ENCODE results near the gene ASCC1. TPM values are rescaled to one million over a fixed set of nuclear protein-coding genes. Genes with fewer than 3 reads are reported as not detected.

Gene ASCC1
- total RNA-seq, 1 donor from 2014 or later: 33.9 TPM

DNA sequence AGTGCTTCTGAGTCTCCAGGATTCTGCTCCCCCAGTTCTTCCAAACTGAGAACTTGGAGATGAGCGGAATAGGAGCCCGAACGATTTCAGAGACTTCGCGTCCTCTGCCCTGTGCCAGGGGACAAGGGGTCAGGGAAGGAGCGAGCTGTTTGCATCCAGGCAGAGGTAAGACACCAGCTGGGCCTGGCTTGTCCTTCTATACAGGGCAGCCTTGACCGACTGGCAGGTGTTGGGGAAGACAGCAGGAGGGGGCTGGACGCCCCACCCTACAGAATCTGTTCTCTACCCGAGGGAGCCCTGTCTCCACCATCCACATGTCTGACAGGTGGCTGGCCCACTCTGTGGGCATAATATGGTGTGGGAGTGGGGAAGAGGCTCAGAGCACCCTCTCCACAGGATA lies 134.9 kb downstream of the ASCC1 start:
- TF ChIP-seq EZH2 (IDR thresholded peaks at IDR 0.05; ENCODE audit: insufficient read depth, low read length): no peak
- TF ChIP-seq, protein P1, sequence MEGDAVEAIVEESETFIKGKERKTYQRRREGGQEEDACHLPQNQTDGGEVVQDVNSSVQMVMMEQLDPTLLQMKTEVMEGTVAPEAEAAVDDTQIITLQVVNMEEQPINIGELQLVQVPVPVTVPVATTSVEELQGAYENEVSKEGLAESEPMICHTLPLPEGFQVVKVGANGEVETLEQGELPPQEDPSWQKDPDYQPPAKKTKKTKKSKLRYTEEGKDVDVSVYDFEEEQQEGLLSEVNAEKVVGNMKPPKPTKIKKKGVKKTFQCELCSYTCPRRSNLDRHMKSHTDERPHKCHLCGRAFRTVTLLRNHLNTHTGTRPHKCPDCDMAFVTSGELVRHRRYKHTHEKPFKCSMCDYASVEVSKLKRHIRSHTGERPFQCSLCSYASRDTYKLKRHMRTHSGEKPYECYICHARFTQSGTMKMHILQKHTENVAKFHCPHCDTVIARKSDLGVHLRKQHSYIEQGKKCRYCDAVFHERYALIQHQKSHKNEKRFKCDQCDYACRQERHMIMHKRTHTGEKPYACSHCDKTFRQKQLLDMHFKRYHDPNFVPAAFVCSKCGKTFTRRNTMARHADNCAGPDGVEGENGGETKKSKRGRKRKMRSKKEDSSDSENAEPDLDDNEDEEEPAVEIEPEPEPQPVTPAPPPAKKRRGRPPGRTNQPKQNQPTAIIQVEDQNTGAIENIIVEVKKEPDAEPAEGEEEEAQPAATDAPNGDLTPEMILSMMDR (IDR thresholded peaks at IDR 0.05; ENCODE audit: insufficient read depth, low read depth, low read length): no peak
- H3K27ac Mint-ChIP-seq (ENCODE audit: unreplicated experiment): no peak overlapping the region
- Histone ChIP-seq H3K4me2 (ENCODE audit: low read length) (no peak overlapping the region), H2AFZ (ENCODE audit: low read depth, low read length) (no peak overlapping the region), H3K79me2 (ENCODE audit: insufficient read depth, low read length) (no peaks in the 10 kb centered on the region), H3K4me3 (ENCODE audit: insufficient read depth, low read depth, low read length) (no peak overlapping the region), H3K4me1 (ENCODE audit: insufficient read depth, low read length) (no peaks in the 10 kb centered on the region), H4K20me1 (ENCODE audit: insufficient read depth, low read length) (peaks cover 4% of the 10 kb centered on the region), H3K27me3 (ENCODE audit: insufficient read depth, low read length) (peaks cover 25% of the 10 kb centered on the region), H3K9ac (ENCODE audit: low read length) (no peak overlapping the region), H3K9me3 (ENCODE audit: insufficient read depth, low read depth, low read length) (no peaks in the 10 kb centered on the region), H3K27ac (ENCODE audit: low read depth, low read length) (no peak overlapping the region), H3K36me3 (ENCODE audit: insufficient read depth, low read length) (no peaks in the 10 kb centered on the region)
- H3K4me1 Mint-ChIP-seq (ENCODE audit: low read depth, unreplicated experiment): peaks cover 3% of the 10 kb centered on the region
- peaks cover 4% of the 10 kb centered on the region for H3K9me3 Mint-ChIP-seq (ENCODE audit: unreplicated experiment)
- H3K4me3 Mint-ChIP-seq (ENCODE audit: unreplicated experiment): no peak overlapping the region
- FAIRE-seq: no peak
- H3K36me3 Mint-ChIP-seq (ENCODE audit: low read depth, unreplicated experiment): peaks cover 2% of the 10 kb centered on the region
- peaks cover 43% of the 10 kb centered on the region for H3K27me3 Mint-ChIP-seq (ENCODE audit: low read depth, unreplicated experiment)
- no peak for DNase-seq (ENCODE audit: low read depth)

DNA sequence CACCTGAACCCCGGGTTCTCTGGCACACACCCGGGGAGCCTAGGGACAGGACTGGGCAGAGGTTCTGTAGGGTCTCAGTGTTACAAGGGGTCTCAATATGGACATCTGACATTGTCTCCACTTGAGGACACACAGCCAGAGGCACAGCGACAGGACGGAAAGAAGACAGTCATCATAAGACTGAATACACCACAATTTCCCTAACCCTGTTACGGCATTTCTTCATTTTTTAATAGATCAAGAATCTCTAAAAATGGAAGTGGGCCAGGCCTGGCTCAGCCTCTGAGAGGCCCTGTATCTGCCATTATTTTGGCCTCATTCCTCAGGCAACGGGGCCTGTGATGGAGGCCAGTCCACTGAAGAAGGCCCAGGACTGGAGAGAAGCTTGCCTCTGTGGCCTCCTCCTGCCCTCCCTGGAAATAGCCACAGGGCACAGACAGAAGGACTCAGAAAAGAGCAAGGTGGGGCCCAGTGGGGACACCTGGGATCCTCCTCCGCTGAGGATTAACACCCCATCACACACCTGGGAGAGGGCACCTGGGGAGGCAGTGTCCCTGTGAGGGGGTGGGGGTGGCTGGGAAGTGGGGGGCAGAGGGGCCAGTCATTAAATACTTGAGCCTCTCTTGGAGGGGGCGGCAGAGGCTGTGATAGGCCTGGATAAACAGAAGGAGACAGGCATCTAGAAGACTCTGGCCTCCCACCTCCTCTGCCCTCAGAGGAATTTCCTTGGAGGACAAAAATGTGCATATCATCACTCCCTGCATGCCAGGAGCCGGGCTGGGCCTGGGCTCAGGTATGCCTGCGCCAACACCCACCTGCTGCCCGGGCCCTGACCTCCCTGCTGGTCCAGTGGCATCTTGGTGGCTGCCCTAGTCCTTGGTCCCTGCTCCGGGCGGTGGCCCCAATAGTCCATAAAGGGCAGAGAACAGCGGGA lies 135.8 kb downstream of the ASCC1 start:
- H3K27me3 ChIP-seq (ENCODE audit: insufficient read depth, low read length): peaks cover 16% of the 10 kb centered on the region
- H3K4me1 ChIP-seq (ENCODE audit: insufficient read depth, low read length): no peaks in the 10 kb centered on the region
- no peaks in the 10 kb centered on the region for H4K20me1 ChIP-seq (ENCODE audit: insufficient read depth, low read length)
- no peaks in the 10 kb centered on the region for H3K9me3 ChIP-seq (ENCODE audit: insufficient read depth, low read depth, low read length)
- Mint-ChIP-seq H3K4me3 (ENCODE audit: unreplicated experiment) (no peak overlapping the region), H3K36me3 (ENCODE audit: low read depth, unreplicated experiment) (peaks cover 2% of the 10 kb centered on the region), H3K27me3 (ENCODE audit: low read depth, unreplicated experiment) (peaks cover 38% of the 10 kb centered on the region), H3K9me3 (ENCODE audit: unreplicated experiment) (peaks cover 4% of the 10 kb centered on the region), H3K4me1 (ENCODE audit: low read depth, unreplicated experiment) (no peaks in the 10 kb centered on the region), H3K27ac (ENCODE audit: unreplicated experiment) (no peak overlapping the region)
- H3K36me3 ChIP-seq (ENCODE audit: insufficient read depth, low read length): no peaks in the 10 kb centered on the region
- no peak overlapping the region for H3K4me2 ChIP-seq (ENCODE audit: low read length)
- H3K9ac ChIP-seq (ENCODE audit: low read length): no peak overlapping the region
- H3K79me2 ChIP-seq (ENCODE audit: insufficient read depth, low read length): no peaks in the 10 kb centered on the region
- no peak for DNase-seq (ENCODE audit: low read depth)
- no peak overlapping the region for H2AFZ ChIP-seq (ENCODE audit: low read depth, low read length)
- H3K27ac ChIP-seq (ENCODE audit: low read depth, low read length): no peak overlapping the region
- H3K4me3 ChIP-seq (ENCODE audit: insufficient read depth, low read depth, low read length): no peak overlapping the region
- FAIRE-seq: no peak
- no peak for TF ChIP-seq EZH2 (IDR thresholded peaks at IDR 0.05; ENCODE audit: insufficient read depth, low read length)
- TF ChIP-seq, protein P1 (IDR thresholded peaks at IDR 0.05; ENCODE audit: insufficient read depth, low read depth, low read length): no peak

DNA sequence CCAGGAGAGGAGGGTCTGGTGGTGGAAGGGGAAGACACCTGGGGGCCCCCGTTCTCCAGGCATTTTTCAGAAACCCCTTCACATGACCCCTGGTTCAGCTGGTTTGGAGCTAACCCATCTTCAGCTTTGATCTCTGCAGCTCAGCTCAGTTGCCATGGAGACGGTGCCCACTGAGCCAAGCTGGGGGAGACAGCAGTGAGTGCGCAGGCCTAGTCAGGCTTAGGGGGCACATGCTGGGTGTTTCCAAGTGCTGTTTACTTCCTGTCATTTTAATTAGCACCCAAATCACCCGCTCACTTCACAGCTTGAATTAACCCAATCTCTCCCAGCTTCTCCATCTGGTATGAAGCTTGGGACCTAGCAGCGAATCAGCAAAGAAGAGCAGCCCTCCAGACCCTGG lies 136.7 kb downstream of the ASCC1 start:
- H3K36me3 Mint-ChIP-seq (ENCODE audit: low read depth, unreplicated experiment): peaks cover 2% of the 10 kb centered on the region
- no peaks in the 10 kb centered on the region for H3K4me1 Mint-ChIP-seq (ENCODE audit: low read depth, unreplicated experiment)
- no peaks in the 10 kb centered on the region for H3K9me3 ChIP-seq (ENCODE audit: insufficient read depth, low read depth, low read length)
- no peak overlapping the region for H3K9ac ChIP-seq (ENCODE audit: low read length)
- H3K27ac ChIP-seq (ENCODE audit: low read depth, low read length): no peak overlapping the region
- FAIRE-seq (no peak), DNase-seq (ENCODE audit: low read depth) (no peak)
- H3K36me3 ChIP-seq (ENCODE audit: insufficient read depth, low read length): no peaks in the 10 kb centered on the region
- H3K27me3 Mint-ChIP-seq (ENCODE audit: low read depth, unreplicated experiment): peaks cover 34% of the 10 kb centered on the region
- no peaks in the 10 kb centered on the region for H4K20me1 ChIP-seq (ENCODE audit: insufficient read depth, low read length)
- H2AFZ ChIP-seq (ENCODE audit: low read depth, low read length): no peak overlapping the region
- H3K9me3 Mint-ChIP-seq (ENCODE audit: unreplicated experiment): peaks cover 2% of the 10 kb centered on the region
- H3K4me1 ChIP-seq (ENCODE audit: insufficient read depth, low read length): no peaks in the 10 kb centered on the region
- H3K27me3 ChIP-seq (ENCODE audit: insufficient read depth, low read length): peaks cover 12% of the 10 kb centered on the region
- TF ChIP-seq, protein P1 (IDR thresholded peaks at IDR 0.05; ENCODE audit: insufficient read depth, low read depth, low read length): no peak
- TF ChIP-seq EZH2 (IDR thresholded peaks at IDR 0.05; ENCODE audit: insufficient read depth, low read length): no peak
- no peaks in the 10 kb centered on the region for H3K79me2 ChIP-seq (ENCODE audit: insufficient read depth, low read length)
- no peak overlapping the region for H3K4me3 Mint-ChIP-seq (ENCODE audit: unreplicated experiment)
- H3K4me3 ChIP-seq (ENCODE audit: insufficient read depth, low read depth, low read length): no peak overlapping the region
- no peak overlapping the region for H3K27ac Mint-ChIP-seq (ENCODE audit: unreplicated experiment)
- no peak overlapping the region for H3K4me2 ChIP-seq (ENCODE audit: low read length)
